ENCODE results near the gene NANS.
"Not testable (repeated sequence)": the region's sequence is repeated elsewhere in the genome, so short reads cannot be mapped to it uniquely, and the experiment has no call there.

Gene NANS

GRCh38 chr9:98118640-98119601, 62.4 kb downstream of the NANS start, which contains the start of gene TRIM14:
TSS of gene TRIM14 (minus strand) at chr9:98119222. CDS start at chr9:98119188, 34 bp downstream.
- peak within 1 kb of the TSS; percentile 73 for H3K4me3 ChIP-seq
- DNase-seq (ENCODE audit: low spot score) = no peak
- no peak for TF ChIP-seq CTCF (IDR thresholded peaks at IDR 0.05)
- H3K27ac ChIP-seq = peak within 1 kb of the TSS; percentile 38 to 77

GRCh38 chr9:98120476-98120875, 63.9 kb downstream of the NANS start:
- no peak for TF ChIP-seq CTCF (IDR thresholded peaks at IDR 0.05)
- Histone ChIP-seq H3K4me3 (no peak overlapping the region), H3K27ac (peak overlapping the region in 1 of 2 donors; percentile 50)
- DNase-seq (ENCODE audit: low spot score) = no peak

GRCh38 chr9:98121058-98121457, 64.5 kb downstream of the NANS start:
- Histone ChIP-seq H3K27ac (no peak overlapping the region), H3K4me3 (no peak overlapping the region)
- DNase-seq (ENCODE audit: low spot score) = no peak
- no peak for TF ChIP-seq CTCF (IDR thresholded peaks at IDR 0.05)

GRCh38 chr9:98124091-98124490, 67.6 kb downstream of the NANS start:
- not testable (repeated sequence) for DNase-seq (ENCODE audit: low spot score); H3K27ac ChIP-seq; H3K4me3 ChIP-seq

GRCh38 chr9:98124637-98125426, 68.3 kb downstream of the NANS start:
- DNase-seq (ENCODE audit: low spot score) = no peak
- TF ChIP-seq CTCF (IDR thresholded peaks at IDR 0.05) = no peak
- Histone ChIP-seq H3K4me3 (no peak overlapping the region), H3K27ac (no peak overlapping the region)

- no peak for TF ChIP-seq CTCF (IDR thresholded peaks at IDR 0.05)
- DNase-seq (ENCODE audit: low spot score) = no peak
- H3K4me3 ChIP-seq = no peak overlapping the region
- no peak overlapping the region for H3K27ac ChIP-seq
These were observed 70.7 kb downstream of the NANS start for GRCh38 chr9:98127226-98127625.

- no peak overlapping the region for H3K4me3 ChIP-seq
- H3K27ac ChIP-seq = no peak overlapping the region
- no peak for DNase-seq (ENCODE audit: low spot score)
- no peak for TF ChIP-seq CTCF (IDR thresholded peaks at IDR 0.05)
These were observed 71.8 kb downstream of the NANS start for GRCh38 chr9:98128316-98128715.
